Neuronal stem cell (in vitro differentiated cells): Measurements from ENCODE around the gene ZFP1.

ENCODE experiments used
- DNase-seq: peaks from one replicate; pipeline ENCODE4 v3.0.0-alpha.2; 2013; ENCODE audit warnings: low spot score
- H2AFZ ChIP-seq: one replicate; pipeline ENCODE4 v1.6.1; 2013; ENCODE audit warnings: mild to moderate bottlenecking, low read length, inconsistent platforms
- H2AK5ac ChIP-seq: 2 replicates; pipeline ENCODE4 v1.6.1; 2013; ENCODE audit warnings: low read depth, mild to moderate bottlenecking, inconsistent platforms, low read length, moderate library complexity, mixed read lengths
- H2BK120ac ChIP-seq: 2 replicates; pipeline ENCODE4 v1.6.1; 2013; ENCODE audit warnings: low read depth, mild to moderate bottlenecking, inconsistent platforms, low read length, moderate library complexity, mixed read lengths
- H2BK12ac ChIP-seq: one replicate; pipeline ENCODE4 v1.6.1; 2013; ENCODE audit warnings: low read length, inconsistent platforms
- H2BK15ac ChIP-seq: 2 replicates; pipeline ENCODE4 v1.6.1; 2013; ENCODE audit warnings: mild to moderate bottlenecking, low read length, inconsistent platforms, mixed read lengths
- H2BK5ac ChIP-seq: one replicate; pipeline ENCODE4 v1.6.1; 2013; ENCODE audit warnings: inconsistent platforms, mild to moderate bottlenecking, low read length, moderate library complexity
- H3K14ac ChIP-seq: one replicate; pipeline ENCODE4 v1.6.1; 2013; ENCODE audit warnings: low read length, inconsistent platforms
- H3K18ac ChIP-seq: 2 replicates; pipeline ENCODE4 v1.6.1; 2013; ENCODE audit warnings: low read length, inconsistent platforms
- H3K23ac ChIP-seq: 2 replicates; pipeline ENCODE4 v1.6.1; 2013; ENCODE audit warnings: low read depth, mild to moderate bottlenecking, mixed read lengths, low read length, inconsistent platforms; ENCODE audit not compliant: poor library complexity
- H3K27ac ChIP-seq: replicated peaks from 3 replicates; pipeline ENCODE4 v1.5.1; 2013; ENCODE audit warnings: low read length, inconsistent platforms
- H3K27me3 ChIP-seq, 3 experiments: 2 replicates each; pipeline ENCODE4 v1.6.1; 2013; ENCODE audit warnings: low read length in 3 of 3, mild to moderate bottlenecking in 2 of 3, inconsistent platforms in 1 of 3, low read depth in 1 of 3, mixed read lengths in 1 of 3, moderate library complexity in 1 of 3; ENCODE audit not compliant: control insufficient read depth in 3 of 3, insufficient read depth in 3 of 3
- H3K36me3 ChIP-seq, 2 donors: replicated peaks in 1 of 2; 2 replicates each; pipeline ENCODE4 v1.6.1; 2013; ENCODE audit warnings: low read length in 2 of 2; ENCODE audit not compliant: control insufficient read depth in 2 of 2, insufficient read depth in 2 of 2
- H3K4ac ChIP-seq: 2 replicates; pipeline ENCODE4 v1.6.1; 2013; ENCODE audit warnings: inconsistent platforms, mild to moderate bottlenecking, low read length, moderate library complexity
- H3K4me1 ChIP-seq, 2 donors: 1 replicate in 1 of 2; 2 replicates in 1 of 2; pipeline ENCODE4 v1.6.1; 2013; ENCODE audit warnings: low read length in 2 of 2, low read depth in 1 of 2; ENCODE audit not compliant: control insufficient read depth in 2 of 2, insufficient read depth in 1 of 2
- H3K4me2 ChIP-seq: one replicate; pipeline ENCODE4 v1.6.1; 2013; ENCODE audit warnings: mild to moderate bottlenecking, low read length, inconsistent platforms; ENCODE audit not compliant: insufficient read depth, poor library complexity, severe bottlenecking
- H3K4me3 ChIP-seq, 2 donors: 2 replicates each; pipeline ENCODE4 v1.5.1; 2013; ENCODE audit warnings: low read length in 2 of 2, mild to moderate bottlenecking in 2 of 2, inconsistent platforms in 1 of 2, moderate library complexity in 1 of 2
- H3K79me1 ChIP-seq: one replicate; pipeline ENCODE4 v1.6.1; 2013; ENCODE audit warnings: low read depth, mild to moderate bottlenecking, inconsistent platforms, low read length, moderate library complexity
- H3K9ac ChIP-seq: one replicate; pipeline ENCODE4 v1.6.1; 2013; ENCODE audit warnings: mild to moderate bottlenecking, low read depth, low read length, inconsistent platforms; ENCODE audit not compliant: poor library complexity
- H3K9me3 ChIP-seq, 2 donors: replicated peaks in 1 of 2; 2 replicates each; pipeline versions ENCODE3 to v1.6.1; 2013; ENCODE audit warnings: low read length in 2 of 2, mild to moderate bottlenecking in 2 of 2, inconsistent platforms in 1 of 2, low read depth in 1 of 2, mixed read lengths in 1 of 2, moderate library complexity in 1 of 2; ENCODE audit not compliant: control insufficient read depth in 2 of 2, insufficient read depth in 1 of 2
- H4K8ac ChIP-seq: one replicate; pipeline ENCODE4 v1.6.1; 2013; ENCODE audit warnings: low read depth, mild to moderate bottlenecking, inconsistent platforms, low read length, moderate library complexity
- H4K91ac ChIP-seq: one replicate; pipeline ENCODE4 v1.6.1; 2013; ENCODE audit warnings: low read length, low read depth, mild to moderate bottlenecking, inconsistent platforms; ENCODE audit not compliant: poor library complexity
- WGBS, 2 donors: extraction: QIAGEN DNeasy Blood & Tissue Kit; methylation state at CpG; one replicate each; pipeline ENCODE4 v1.1.7; 2013; ENCODE audit warnings: missing lambda C conversion rate in 2 of 2, mixed read lengths in 1 of 2; ENCODE audit not compliant: insufficient read length in 2 of 2, insufficient replicate concordance in 1 of 2; ENCODE audit errors: extremely low coverage in 2 of 2; 5-methylcytosine and 5-hydroxymethylcytosine counted together

The ZFP1 gene

DNA sequence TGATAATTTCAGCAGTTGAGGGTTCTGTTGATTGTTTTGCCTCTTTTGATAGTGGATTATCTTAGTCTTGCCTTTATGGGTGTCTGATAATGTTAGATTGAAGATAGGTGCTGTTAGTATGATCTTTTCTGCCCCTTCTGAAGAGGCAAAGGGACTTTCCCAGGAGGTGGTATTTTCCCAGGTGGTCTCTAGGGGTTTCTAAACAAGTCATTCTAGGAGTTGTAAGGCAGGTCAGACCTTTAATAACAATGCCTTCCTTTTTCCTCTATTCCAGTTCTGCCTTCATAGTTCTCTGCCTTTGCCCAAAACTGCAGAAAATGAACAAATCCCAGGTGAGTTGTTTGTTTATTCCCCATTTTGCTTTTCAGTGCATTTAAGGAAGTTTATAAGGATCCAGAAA is 4.3 kb downstream of the ZFP1 start:
- Histone ChIP-seq H2AK5ac (no peak overlapping the region), H3K4me3 (no peak overlapping the region), H3K9ac (no peak overlapping the region), H4K8ac (no peak overlapping the region), H2BK120ac (no peak overlapping the region), H3K27ac (no peak overlapping the region), H3K4ac (no peak overlapping the region), H3K4me2 (no peak overlapping the region), H3K23ac (no peak overlapping the region), H2BK12ac (no peak overlapping the region), H2BK5ac (no peak overlapping the region), H4K91ac (no peak overlapping the region), H3K27me3 (no peaks in the 10 kb centered on the region), H3K79me1 (peaks cover 6% of the 10 kb centered on the region), H2AFZ (no peak overlapping the region), H3K36me3 (peaks cover 18 to 57% of the 10 kb centered on the region in 2 donors), H3K18ac (no peak overlapping the region), H3K4me1 (no peaks in the 10 kb centered on the region), H2BK15ac (no peak overlapping the region), H3K9me3 (peaks cover 15 to 77% of the 10 kb centered on the region in 2 donors), H3K14ac (no peak overlapping the region)
- DNase-seq: no peak

DNA sequence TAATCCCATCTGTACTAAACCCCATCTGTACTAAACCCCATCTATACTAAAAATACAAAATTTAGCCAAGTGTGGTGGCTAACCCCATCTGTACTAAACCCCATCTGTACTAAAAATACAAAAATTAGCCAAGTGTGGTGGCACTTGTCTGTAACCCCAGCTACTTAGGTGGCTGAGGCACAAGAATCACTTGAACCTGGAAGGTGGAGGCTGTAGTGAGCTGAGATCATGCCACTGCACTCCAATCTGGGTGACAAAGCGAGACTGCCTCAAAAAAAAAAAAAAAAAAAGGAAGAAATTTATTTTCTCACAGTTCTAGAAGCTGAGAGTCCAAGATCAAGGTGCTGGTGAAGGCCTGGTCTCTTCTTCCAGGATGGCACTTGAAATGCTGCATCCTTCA is 12.1 kb downstream of the ZFP1 start:
- H4K8ac ChIP-seq: no peak overlapping the region
- H3K4ac ChIP-seq: no peak overlapping the region
- H3K9ac ChIP-seq: no peak overlapping the region
- H2BK15ac ChIP-seq: no peak overlapping the region
- no peak overlapping the region for H3K23ac ChIP-seq
- no peak overlapping the region for H2AFZ ChIP-seq
- H3K9me3 ChIP-seq: peaks cover 24 to 79% of the 10 kb centered on the region in 2 donors
- H3K27me3 ChIP-seq: no peaks in the 10 kb centered on the region
- H2BK12ac ChIP-seq: no peak overlapping the region
- no peak overlapping the region for H2AK5ac ChIP-seq
- peaks cover 10% of the 10 kb centered on the region for H3K79me1 ChIP-seq
- H3K4me3 ChIP-seq: no peak overlapping the region
- H3K4me1 ChIP-seq: no peaks in the 10 kb centered on the region
- no peak overlapping the region for H4K91ac ChIP-seq
- no peak overlapping the region for H3K4me2 ChIP-seq
- WGBS, 2 donors: no CpG with 5 or more reads among the region's 1 CpG
- H2BK5ac ChIP-seq: no peak overlapping the region
- H3K27ac ChIP-seq: no peak overlapping the region
- H3K36me3 ChIP-seq: peaks cover 20 to 89% of the 10 kb centered on the region in 2 donors
- no peak overlapping the region for H2BK120ac ChIP-seq
- H3K14ac ChIP-seq: no peak overlapping the region
- H3K18ac ChIP-seq: no peak overlapping the region
- DNase-seq: no peak

- H3K4me1 ChIP-seq: no peaks in the 10 kb centered on the region
- no CpG with 5 or more reads among the region's 10 CpGs for WGBS, 2 donors
- no peak overlapping the region for H4K8ac ChIP-seq
- peaks cover under 1% of the 10 kb centered on the region for H3K79me1 ChIP-seq
- no peak overlapping the region for H2BK12ac ChIP-seq
- H2BK120ac ChIP-seq: no peak overlapping the region
- no peaks in the 10 kb centered on the region for H3K27me3 ChIP-seq
- no peak overlapping the region for H3K4ac ChIP-seq
- no peak overlapping the region for H2BK15ac ChIP-seq
- peak overlapping the region in 1 of 2 donors; percentile 35 for H3K4me3 ChIP-seq
- H2AFZ ChIP-seq: no peak overlapping the region
- DNase-seq: no peak
- no peak overlapping the region for H3K9ac ChIP-seq
- H3K23ac ChIP-seq: no peak overlapping the region
- no peak overlapping the region for H4K91ac ChIP-seq
- H3K9me3 ChIP-seq: peaks cover 56 to 97% of the 10 kb centered on the region in 2 donors
- H3K4me2 ChIP-seq: no peak overlapping the region
- H3K14ac ChIP-seq: no peak overlapping the region
- H2AK5ac ChIP-seq: no peak overlapping the region
- no peak overlapping the region for H2BK5ac ChIP-seq
- no peak overlapping the region for H3K27ac ChIP-seq
- peaks cover 31 to 78% of the 10 kb centered on the region in 2 donors for H3K36me3 ChIP-seq
- H3K18ac ChIP-seq: no peak overlapping the region
These were observed 21.6 kb downstream of the ZFP1 start for GRCh38 chr16:75169899-75170405.

DNA sequence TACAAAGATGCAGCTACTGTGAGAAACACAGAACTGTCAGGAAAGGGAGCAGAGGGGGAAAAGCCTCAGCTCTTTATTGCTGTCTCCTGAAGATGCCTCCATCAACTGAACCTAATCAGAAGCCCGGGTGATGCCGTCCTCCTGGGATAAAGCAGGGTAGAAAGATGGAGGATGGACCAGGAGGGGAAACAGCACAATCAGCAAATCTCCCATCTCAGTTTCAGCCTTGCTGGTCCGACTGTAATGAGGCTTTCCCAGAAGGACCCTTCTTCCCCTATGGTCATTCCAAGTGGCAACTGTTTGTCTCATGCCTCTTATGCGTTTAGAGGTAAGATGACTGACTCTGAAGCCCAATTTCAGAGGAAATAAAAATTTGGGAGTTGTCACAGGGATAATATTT is 24.3 kb downstream of the ZFP1 start:
- Histone ChIP-seq H3K9me3 (peaks cover 52 to 91% of the 10 kb centered on the region in 2 donors), H2BK120ac (no peak overlapping the region)

More for the DNA sequence above, 24.3 kb downstream of the ZFP1 start:
- Histone ChIP-seq H2AK5ac (no peak overlapping the region), H3K4me3 (no peak overlapping the region), H3K4me2 (no peak overlapping the region), H3K4ac (no peak overlapping the region), H3K4me1 (no peaks in the 10 kb centered on the region), H3K9ac (no peak overlapping the region), H3K27ac (no peak overlapping the region), H2BK12ac (no peak overlapping the region), H2BK5ac (no peak overlapping the region), H3K79me1 (no peaks in the 10 kb centered on the region), H3K23ac (no peak overlapping the region), H3K27me3 (no peaks in the 10 kb centered on the region), H3K36me3 (peaks cover 18 to 54% of the 10 kb centered on the region in 2 donors), H4K8ac (no peak overlapping the region), H2AFZ (no peak overlapping the region), H4K91ac (no peak overlapping the region), H3K18ac (no peak overlapping the region), H2BK15ac (no peak overlapping the region), H3K14ac (no peak overlapping the region)
- no peak for DNase-seq
- WGBS, 2 donors: no CpG with 5 or more reads among the region's 4 CpGs
